Activated T-cell treated with anti-CD3 and anti-CD28 coated beads for 24 hours (primary cell): ENCODE measurements around the gene SLAIN1.
A peak's percentile ranks its signal among the peaks of the same experiment; 100 is the strongest.
"Not testable (repeated sequence)": the region's sequence is repeated elsewhere in the genome, so short reads cannot be mapped to it uniquely, and the experiment has no call there.

Experiments used
- DNase-seq: peaks from one replicate; pipeline ENCODE4 v3.0.0-alpha.2; 2020; ENCODE audit warnings: low read depth

The SLAIN1 gene

GRCh38 chr13:77697217-77698103 is at the start of gene SLAIN1:
Gene SLAIN1, plus strand, starts transcription at chr13:77697687. Its CDS starts 227 bp downstream, at chr13:77697914.
- peak; percentile 78 for DNase-seq

DNA sequence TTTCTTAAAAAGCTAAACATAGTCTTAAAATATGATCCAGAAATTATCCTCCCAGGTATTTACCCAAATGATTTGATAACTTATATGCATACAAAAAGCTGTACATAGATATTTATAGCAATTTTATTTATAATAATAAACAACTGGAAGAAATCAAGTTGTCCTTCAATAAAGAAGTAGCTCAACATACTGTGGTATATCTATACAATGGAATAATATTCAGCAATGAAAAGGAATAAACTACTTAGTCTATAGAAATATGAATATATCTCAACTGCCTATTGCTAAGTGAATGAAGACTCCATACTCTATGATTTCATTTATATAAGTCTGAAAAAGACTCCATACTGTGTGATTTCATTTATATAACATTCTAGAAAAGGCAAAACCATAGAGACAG is 47.1 kb upstream of the SLAIN1 start:
- no peak for DNase-seq

- DNase-seq = no peak
These were observed 44.2 kb upstream of the SLAIN1 start for GRCh38 chr13:77653301-77653700.

DNA sequence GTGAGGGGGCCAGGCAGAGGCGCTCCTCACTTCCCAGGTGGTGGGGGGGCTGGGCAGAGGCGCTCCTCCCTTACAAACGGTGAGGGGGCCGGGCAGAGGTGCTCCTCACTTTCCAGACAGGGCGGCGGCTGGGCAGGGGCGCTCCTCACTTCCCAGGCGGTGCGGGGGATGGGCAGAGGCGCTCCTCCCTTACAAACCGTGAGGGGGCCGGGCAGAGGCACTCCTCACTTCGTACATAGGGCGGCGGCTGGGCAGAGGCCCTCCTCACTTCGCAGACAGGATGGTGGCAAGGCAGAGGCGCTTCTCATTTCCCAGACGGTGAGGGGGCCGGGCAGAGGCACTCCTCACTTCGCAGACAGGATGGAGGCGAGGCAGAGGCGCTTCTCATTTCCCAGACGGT is 37.5 kb upstream of the SLAIN1 start:
- not testable (repeated sequence) for DNase-seq

DNA sequence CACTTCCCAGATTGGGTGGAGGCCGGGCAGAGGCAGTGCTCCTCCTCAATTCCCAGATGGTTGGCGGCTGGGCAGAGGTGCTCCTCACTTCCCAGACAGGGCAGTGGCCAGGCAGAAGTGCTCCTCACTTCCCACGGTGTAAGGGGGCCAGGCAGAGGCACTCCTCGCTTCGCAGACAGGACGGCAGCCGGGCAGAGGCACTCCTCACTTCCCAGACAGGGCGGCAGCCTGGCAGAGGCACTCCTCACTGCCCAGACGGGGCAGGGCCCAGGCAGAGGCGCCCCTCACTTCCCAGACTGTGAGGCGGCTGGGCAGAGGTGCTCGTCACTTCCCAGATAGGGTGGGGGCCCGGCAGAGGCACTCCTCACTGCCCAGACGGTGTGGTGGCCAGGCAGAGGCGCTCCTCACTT is 36.6 kb upstream of the SLAIN1 start:
- DNase-seq = no peak

GRCh38 chr13:77662301-77662700 is 35.2 kb upstream of the SLAIN1 start:
- not testable (repeated sequence) for DNase-seq

DNA sequence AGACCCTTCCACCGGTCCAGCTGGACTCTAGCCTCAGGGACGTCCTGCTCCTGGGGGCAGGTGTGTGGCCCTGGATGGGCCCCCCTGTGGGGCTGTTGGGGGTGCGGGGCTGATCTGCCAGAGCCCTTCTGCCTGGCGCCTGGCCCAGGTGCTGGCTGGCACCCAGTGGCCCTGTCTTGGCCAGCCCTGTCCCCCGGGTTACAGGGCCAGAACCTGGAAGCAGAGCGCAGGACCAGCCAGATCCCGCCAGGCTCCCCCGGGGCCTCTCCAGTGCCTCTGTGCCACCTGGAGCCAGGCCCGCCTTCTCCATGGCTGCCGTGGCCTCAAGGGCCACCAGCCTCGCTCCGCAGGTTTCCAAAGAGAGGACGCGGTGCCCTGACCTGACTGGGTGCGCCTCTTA is 34.7 kb upstream of the SLAIN1 start:
- DNase-seq = not testable (repeated sequence)

- no peak for DNase-seq
These were observed 22.6 kb upstream of the SLAIN1 start for GRCh38 chr13:77674852-77675251.

- DNase-seq = no peak
These were observed 18.7 kb upstream of the SLAIN1 start for GRCh38 chr13:77678691-77679235.

DNA sequence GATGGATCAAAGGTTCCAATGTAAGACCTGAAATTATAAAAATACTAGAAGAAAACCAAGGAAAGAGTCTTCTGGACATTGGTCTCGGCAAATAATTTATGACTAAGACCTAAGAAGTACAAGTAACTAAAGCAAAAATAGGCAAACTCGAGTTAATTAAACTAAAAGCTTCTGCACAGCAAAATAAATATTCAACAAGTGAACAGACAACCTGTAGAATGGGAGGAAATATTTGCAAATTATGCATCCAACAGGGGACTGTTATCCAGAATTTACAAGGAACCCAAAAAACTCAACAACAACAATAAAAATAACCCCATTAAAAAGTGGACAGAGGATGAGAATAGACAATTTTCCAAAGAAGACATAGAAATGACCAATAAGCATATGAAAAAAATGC is 9.7 kb upstream of the SLAIN1 start:
- DNase-seq = no peak

DNA sequence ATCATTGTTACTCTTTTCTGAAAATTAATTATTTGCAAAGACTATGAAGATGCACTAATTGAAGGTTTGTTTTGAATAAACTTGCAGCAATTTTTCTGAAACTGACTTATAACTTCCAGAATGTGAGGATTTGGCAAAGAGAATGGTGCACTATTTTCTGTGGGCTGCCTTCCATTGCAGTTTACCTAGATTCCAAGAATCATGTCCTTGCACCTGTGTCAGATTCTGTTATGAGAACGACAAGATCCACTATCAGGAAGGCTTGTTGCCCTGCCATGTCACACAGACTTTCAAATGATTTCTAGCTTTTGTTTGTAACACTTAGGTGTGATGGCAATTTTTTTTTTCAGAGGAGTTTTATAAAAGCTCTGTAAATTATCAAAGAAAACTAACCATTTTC is 5.6 kb upstream of the SLAIN1 start:
- DNase-seq = no peak

DNA sequence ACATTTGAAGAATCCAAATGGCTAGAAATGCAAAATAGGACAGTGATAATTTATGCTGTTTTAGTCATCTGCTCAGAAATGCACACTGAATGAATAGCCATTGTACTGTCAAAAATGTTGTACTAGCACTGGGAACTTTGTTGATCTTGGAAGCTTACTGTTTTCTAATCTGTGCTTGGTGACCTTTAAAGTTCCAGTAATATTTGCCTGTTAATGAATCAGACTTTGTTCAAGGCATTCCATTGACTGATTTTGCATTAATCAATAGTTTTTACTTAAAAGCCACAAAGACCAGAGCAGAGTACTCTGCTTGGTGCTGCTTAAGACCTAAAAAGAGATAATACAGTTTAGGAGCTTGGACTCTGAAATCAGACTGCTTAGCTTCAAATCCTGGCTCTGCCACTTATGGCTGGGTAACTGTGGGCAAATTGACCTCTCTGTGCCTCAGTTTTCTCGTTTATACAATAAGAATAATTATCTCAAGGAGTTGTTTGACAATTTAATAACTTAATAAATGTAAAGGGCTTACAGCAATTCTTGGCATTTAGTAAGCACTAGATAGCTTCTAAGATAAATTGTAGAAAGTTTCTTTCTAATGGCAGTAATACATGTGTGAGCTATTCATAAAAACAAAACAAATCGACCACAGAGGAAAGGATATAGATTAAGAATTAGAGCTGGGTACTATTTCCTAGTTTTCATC is 4.6 kb upstream of the SLAIN1 start:
- no peak for DNase-seq

- DNase-seq = no peak
These were observed 4.0 kb upstream of the SLAIN1 start for GRCh38 chr13:77693449-77693940.

DNA sequence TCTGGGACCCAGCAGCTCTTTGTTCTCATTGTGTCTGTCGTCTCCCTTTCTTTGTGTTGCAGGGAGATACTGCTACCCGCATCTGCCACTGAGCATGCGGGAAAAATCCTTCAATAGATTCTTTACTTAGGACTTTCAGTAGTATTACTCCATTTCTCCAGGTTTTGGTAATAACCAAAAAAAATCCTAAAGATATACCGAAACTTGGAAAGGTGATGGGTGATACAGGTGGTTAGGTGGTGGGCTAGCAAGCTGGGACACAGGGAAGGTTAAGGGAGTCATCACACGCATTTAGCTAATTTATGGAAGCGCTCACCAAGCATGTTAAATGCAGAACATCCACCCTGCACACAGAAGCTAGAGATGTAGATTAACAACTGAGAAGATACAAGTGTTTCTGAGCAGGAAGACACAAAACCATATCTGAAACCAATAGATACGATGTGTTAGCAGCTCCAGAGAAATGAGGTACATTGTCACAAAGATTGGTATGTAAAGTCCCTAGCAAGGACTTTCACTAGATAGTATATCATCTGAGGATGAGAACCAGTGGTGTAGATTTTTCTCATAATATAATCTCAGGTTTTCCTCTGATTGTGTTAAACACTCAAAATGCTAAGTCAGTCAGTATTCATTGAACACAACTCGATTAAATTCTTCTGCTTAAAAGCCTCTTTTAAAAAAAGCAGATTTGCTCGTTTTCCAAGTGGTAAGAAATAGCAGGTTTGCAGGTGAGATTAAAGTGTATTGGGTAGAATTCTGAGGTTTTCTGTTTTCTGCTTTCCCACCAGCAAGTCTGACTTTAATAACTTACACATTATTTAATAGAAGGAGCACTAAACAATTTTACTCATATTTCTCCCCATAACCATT is 1.2 kb upstream of the SLAIN1 start:
- DNase-seq = no peak

DNA sequence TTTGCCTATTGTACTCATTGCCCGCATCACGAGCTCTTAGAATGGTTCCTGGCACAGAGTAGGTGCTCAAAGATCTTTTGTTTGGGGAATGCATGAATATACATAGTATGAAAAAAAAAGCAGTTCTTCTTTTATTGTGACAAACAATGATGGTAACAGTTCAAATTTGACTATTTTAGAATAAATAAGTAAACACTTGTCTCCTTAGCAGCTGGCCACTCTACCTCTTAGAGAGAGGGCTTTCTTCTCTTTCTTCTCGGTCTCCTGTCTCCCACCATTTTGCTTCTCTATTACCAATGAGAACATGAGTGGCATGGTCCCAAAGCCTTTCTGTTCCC is 639 bp upstream of the SLAIN1 start:
- no peak for DNase-seq

- peak; percentile 28 for DNase-seq
These were observed 943 bp downstream of the SLAIN1 start for GRCh38 chr13:77698201-77699058.

DNA sequence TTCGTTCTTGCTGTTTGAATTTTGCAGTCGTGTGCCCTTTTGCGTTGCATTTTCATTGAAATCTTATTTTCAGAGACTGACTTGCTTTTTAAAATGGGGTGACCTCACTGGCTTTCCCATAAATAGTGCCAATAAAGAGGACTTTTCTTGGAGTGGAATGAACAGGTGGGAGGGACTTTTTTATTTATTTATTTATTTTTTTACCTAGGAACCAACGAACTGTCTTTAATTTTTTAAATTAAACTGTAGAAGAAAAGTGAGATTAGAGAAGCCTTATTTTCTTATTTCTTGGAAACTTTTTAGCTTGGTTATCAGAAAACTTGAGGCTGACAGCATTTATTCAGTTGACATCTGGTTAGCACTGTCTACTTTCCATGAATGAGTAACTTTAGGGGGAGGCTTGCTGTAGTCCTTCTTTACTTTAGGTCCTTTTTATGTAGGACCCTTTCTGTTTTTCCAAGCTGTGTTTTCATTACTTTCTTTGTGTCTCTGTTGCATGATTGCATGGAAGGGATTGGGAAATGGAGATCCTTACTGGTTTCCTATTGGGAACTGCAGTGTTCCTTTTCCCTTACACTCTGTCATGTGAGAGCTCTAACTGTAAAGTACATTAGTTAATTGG is 1.7 kb downstream of the SLAIN1 start:
- DNase-seq = no peak

DNA sequence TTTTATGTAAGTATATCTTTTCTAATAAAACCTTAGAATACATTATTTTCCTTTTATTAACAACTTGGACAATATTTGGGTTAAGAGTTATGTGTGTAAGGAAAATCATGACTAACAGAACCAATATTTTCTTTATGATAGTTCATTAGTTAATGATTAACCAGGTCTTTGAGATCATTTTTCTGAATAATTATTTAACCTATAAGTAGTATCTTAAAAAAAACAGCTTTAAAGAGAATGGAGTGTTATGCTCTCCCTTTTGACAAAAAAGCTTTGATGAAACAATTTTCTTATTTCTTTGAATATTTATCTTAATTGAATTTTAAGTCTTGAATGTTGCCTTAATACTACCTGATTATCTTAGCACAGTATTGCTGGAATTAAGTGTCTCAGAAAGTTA is 3.8 kb downstream of the SLAIN1 start:
- no peak for DNase-seq

- DNase-seq = no peak
These were observed 4.9 kb downstream of the SLAIN1 start for GRCh38 chr13:77702366-77702765.

GRCh38 chr13:77703408-77703807 is 5.9 kb downstream of the SLAIN1 start:
- DNase-seq = no peak
